K562 treated with DMSO at 1 percent for 48 hours (cell line): Measurements from ENCODE around the gene GADL1. TPM values are rescaled to one million over a fixed set of nuclear protein-coding genes. Genes with fewer than 3 reads are reported as not detected.

Experiments used
- total RNA-seq: library from RNA; unstranded; fragments of 300-600 nt; gene quantifications from 2 replicates; pipeline ENCODE4 v1.2.3, GENCODE V29; 2022; ENCODE audit warnings: low replicate concordance; ENCODE audit errors: extremely low read depth

Gene GADL1, protein sequence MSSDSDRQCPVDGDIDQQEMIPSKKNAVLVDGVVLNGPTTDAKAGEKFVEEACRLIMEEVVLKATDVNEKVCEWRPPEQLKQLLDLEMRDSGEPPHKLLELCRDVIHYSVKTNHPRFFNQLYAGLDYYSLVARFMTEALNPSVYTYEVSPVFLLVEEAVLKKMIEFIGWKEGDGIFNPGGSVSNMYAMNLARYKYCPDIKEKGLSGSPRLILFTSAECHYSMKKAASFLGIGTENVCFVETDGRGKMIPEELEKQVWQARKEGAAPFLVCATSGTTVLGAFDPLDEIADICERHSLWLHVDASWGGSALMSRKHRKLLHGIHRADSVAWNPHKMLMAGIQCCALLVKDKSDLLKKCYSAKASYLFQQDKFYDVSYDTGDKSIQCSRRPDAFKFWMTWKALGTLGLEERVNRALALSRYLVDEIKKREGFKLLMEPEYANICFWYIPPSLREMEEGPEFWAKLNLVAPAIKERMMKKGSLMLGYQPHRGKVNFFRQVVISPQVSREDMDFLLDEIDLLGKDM
- not detected in 2 replicates for total RNA-seq

DNA sequence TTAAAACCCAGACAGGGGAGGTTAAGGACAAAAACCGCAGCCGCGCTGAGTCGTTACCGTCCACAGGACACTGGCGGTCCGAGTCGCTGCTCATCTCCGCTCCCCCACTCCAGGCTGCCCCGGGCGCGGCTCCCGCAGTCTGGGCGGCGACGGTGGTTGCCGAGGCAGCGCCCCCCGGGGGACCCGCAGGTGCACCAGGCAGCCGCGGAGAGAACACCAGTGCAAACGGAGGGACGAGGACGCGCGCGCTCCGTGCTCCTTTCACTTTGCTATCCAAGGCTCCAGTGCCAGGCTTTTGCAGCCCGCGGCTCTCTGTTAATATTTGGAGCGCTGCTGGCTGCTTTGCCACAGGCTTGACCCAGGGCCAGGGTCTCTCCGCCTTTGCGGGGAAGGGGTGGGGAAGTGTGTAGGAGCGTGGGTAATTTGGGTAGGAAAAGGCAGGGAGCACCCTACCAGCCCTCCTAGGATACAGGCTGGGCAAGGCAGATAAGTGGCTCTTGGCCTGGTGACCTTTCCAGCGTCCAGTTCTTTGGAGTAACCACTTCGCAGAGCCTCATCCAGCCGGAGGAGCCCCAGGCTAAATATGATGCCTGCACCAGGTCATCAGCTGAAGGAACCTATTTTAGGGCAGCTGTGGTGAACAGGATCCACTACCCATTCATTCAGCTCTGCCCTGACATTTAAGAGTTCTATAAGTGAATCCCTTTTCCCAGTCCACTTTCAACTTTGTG lies at the start of gene GADL1:
GADL1 (minus strand) TSS at position 141 of the 731 bp plus-strand sequence; CDS start at position 94, 47 bp downstream.

